CD4-positive, alpha-beta T cell treated with Interleukin-12 subunit alpha and Interleukin-12 subunit beta, for 1 hour (primary cell): Measurements from ENCODE around the gene PCSK5.

Experiments used
- DNase-seq: peaks from one replicate; pipeline ENCODE4 v3.0.0-alpha.2; 2020

The PCSK5 gene

DNA sequence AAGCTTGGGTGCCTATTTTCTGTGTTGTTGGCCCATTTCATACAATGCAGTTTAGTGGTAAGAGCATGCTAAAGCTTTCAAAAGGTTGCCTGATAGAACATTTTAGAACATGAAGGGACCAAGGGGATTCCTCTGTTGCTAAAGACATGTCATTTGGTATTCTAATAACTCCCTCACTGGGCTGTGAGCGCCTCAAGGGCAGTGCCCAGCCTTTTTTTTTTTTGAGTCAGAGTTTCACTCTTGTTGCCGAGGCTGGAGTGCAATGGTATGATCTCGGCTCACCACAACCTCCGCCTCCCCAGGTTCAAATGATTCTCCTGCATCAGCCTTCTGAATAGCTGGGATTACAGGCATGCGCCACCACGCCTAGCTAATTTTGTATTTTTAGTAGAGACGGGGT lies 77.1 kb downstream of the PCSK5 start:
- DNase-seq, result no peak

DNA sequence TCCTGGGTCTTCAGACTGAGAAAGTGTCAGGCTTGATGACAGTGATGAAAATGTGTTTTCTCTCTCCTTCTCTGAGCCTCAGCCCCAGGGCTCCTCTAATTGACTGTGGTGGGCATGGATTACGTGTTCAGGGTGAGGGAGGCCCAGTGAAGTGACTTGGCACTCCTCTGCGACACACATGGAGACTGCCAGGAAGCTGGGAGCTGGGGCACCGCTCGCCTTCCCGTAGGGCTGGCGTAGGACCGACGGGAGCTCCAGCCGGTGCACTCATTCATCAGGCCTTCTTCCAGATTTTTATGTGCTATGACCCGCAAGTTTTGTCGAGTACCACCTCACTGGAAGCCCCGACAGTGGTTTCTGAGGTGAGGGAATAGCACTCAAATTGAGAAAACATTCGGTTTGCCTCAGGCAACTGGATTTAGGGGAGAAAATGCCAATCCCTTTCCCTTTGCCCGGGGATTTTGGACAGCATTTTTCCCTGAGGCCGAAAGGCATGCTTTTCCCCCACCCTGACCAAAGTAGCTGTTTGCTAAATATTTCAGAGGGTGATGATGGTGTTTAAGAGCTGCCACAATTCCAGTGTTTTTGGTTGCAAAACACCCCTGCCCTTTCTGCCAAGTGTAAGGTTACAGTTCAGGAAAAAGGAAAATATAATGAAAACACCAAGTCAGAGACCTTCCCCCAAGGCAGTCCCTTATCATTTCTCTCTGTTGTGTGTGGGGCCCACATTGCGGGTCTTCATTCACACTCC lies 83.7 kb downstream of the PCSK5 start:
- no peak for DNase-seq

DNA sequence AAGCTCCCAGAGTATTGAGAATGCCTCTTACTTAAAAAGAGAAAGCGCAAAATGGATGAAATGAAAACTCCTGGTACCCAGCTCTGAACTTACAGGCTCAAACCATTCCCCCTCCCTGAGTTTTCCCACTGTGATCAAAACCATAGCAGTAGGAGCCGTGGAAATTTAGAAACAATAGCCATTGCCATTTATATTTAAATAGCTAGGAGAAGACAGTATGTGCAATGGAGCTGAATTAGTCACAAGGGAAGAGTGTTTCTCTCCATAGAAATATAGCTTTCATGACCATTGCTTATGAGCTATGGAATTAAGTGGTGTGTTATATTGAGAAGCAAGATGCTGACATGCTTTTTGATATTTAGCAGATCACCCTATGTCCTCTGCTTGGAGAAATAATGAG lies 84.6 kb downstream of the PCSK5 start:
- no peak for DNase-seq

DNA sequence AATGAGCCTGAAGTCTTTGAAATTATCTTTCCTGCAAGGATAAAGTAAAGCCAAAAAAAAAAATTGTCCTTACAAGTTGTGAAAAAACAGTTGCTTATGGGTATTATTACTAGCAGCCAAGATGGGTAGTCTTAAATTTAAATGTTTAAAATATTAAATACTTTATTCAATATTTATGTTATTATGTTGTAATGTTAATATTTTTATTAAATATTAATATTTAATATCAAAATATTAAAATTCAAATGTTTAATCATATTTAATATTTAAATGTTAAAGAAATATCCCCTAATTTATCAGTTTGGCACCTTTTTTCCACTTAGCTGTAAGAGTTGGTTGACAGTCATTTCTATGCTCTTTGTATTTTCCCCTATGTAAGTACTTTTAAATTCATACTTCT lies 86.1 kb downstream of the PCSK5 start:
- DNase-seq, result no peak

DNA sequence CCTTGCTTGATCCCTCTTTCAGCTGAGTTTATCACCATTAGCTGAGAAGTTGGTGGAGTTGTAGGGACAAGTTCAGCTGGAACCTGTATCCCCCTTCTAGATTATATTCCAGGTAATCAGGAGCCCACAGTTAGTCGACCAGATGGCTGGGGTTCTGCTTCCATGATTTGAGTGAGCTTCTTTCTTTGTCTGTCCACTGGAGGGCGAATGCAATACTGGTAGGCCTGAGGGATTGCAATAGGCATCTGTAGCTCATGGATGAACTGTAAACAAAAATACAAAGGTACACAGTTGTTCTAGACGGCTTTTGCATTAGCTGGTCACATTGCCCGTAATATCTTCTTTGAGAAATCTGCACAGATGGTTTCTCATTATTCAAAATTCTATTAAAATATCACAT lies 88.9 kb downstream of the PCSK5 start:
- no peak for DNase-seq

DNA sequence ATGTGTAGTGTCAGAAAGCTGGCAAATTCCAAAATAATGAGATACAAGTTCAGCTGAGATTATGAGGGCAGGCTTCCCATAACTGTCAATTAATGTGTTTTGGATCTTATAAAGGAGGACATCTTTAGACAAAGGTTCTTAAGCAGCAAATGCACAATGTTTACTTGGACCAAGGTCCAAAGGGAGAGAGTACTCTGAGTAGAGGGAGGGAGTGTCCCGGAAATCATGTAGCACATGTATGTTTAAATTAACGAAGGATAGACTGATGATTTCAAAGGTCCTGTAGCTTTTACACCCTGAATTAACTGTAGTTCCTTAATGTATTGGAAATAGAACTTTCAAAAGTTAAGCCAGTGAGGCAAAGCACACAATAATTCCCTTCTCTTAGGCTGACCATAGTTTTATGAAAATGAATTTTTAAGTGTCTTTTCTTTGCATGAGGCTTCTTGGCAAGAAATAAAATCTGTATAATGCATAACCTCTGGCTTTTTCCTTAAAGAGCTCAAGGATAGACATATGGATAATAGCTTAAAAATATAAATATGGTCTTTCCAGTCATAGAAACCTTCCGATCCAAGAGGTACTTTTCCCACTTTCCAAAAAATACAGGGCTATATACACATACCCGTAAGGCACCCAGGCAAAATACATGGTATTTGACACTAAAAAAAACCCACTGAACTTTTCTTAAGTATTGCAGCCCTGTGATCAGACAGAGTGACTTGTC lies 93.0 kb downstream of the PCSK5 start:
- no peak for DNase-seq

DNA sequence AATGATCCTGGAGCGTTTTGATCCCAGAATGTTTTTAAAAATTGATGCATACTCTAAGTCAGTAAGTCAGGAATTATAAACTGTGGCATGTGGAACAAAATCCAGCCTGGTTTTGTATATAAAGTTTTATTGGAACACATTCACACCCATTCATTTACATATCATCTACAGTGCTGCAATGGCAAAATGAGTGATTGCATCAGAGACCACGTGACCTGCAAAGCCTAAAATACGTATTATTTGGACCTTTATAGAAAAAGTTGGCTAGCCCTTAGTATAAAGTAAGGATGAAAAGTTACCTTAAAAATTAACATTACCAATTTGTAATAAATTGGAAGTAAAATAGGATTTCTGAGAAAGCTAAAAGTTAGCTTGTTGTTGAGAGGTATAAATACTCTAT lies 95.0 kb downstream of the PCSK5 start:
- no peak for DNase-seq

DNA sequence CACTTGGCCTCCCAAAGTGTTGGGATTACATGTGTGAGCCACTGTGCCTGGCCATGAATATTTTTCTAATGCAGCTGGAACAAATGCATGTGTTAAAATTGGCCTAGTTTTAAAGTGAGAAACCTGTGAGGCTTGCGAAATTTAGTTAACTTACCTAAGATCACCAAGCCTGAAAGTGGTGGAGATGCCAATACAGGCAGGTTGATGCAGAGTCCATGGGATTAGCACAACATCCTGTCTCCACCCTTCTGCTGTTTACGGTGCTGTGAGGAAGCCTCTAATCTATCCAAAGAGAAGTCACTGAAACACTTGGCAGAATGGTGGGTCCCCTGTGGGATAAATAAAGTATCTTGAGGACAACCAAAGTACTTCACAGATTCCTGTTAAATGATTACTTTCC lies 98.2 kb downstream of the PCSK5 start:
- DNase-seq, result no peak

DNA sequence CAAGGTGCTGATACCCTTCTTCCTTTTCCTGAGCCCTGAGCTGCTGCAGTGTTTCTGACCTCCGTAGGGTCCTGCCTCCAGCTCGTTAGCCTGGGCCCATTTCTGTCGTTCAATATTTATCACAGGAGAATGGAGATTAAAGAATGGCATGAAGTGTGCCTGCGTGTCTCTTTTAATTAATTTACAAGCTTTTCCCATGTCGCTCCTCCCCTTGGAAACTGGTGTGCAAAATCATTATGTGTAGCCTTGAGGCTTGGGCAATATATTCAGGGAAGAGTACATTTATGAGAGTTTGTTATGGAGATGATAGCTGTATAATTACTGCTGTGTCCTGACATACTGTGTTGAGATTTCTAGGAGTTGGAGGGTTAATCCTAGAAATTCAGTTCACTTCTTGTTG lies 99.7 kb downstream of the PCSK5 start:
- DNase-seq, result no peak

DNA sequence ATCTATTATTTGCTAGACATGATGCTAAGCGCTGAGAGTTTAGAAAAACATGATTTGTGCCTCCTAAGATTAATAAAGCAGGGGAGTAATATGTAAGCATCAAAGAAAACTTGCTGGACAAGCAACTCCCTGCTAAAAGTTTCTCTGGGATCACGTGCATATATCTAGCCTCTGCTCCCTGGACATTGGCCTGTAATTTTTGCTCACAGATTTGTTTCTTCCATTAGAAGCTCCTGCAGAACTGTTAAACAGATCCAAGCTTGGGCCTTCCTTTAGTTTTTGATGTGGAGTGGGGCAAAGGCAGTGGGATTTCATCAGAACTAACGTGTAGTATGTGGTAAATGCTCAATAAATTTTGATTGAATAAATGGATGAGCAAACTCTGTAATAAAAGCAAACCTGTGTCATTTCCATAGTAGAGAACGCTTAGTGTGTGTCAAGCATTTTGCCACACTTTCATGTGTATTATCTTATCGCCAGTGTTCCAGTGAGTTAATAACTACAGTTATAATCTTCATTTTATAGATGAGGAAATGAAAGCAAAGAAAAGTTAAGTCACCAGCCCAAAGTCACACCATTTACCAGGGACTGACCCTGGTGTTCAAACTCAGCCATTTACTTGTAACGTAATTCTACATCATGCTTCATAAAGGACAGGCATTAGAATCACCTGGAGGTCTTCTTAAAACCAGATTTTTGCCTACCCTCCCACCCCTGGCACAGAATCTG lies 100.3 kb downstream of the PCSK5 start:
- DNase-seq, result no peak

DNA sequence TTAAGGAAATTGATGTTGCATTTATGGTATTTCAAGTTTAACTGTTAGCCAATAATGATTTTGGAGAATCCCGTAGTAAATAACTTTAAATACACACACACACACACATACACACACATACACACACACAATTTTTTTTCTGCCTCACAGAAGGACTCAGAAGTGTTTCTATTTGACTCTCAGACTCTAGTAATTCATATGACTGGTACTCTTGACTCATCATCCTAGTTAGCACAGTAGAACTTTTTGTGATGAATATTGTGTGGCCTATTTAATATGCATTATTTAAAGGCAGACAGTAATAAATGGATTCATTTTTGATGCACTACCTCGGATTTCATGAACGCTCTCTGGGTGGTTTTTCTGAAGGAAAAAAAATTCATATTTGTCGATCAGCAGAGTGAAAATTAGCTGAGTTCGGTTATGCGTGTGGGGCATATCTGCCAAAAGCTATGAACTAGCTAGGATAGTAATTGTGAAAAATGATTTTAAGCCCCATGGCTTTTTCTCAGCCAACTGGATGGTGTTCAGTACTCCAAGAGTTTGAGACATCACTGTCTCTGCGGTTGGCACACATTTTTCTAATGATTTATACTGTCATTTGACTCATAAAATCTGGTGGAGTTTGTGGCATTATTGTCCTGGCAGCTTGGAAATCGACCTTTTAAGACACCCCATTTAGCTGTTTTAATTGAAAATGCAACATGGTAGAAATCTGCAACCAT lies 102.2 kb downstream of the PCSK5 start:
- no peak for DNase-seq

DNA sequence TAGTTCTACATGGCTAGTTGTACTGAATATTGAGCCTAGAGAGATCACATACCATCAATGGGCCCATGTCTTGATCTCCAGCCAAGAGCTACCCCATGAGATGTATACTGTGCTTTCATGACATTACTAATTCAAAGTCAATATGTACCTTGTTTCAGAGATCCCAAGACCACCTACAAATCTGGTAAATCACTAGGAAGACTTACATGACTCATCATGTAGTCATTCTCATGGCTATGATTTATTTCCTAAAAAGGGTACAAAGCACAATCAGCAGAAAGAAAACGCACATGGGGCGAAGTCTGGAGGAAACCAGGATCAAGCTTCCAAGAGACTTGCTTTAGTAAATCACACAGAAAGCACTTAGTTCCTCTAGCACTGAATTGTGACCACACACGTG lies 103.0 kb downstream of the PCSK5 start:
- no peak for DNase-seq

DNA sequence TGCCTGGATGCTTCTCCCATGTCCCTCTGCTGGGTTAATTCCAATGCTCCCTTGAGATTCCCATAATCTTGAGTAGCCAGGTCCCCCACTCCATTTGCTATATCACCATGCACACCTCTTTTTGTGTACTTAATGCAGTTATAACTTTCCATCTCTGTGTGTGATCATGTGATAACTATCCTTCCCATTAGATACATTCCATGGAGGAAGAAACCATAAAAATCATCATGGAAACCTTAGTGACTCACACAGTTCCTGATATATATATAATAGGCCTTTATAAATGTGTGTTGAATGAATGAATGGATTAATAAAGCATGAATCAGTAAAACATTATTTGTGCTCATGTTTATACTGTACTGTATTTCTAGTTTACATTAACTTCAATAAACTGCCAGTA lies 104.6 kb downstream of the PCSK5 start:
- DNase-seq, result no peak

DNA sequence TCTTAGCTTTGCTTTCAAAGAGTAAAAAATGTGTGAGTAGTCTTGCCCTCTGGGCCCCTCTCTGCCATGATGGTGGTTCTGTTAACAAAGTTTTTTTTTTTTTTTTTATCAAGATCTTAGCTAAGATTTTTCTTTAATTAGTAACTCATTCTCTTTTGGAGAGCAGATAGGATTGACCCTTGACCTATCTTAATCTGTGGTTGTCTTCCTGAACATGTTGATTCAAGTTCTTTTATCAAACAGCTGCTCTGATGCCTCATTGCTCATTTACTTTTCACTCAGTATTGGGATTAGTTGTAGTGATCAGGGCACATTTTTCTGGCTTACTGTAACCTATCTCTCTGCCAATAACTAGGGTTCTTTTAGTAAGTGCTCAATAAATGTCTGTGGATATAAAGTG lies 106.3 kb downstream of the PCSK5 start:
- no peak for DNase-seq

DNA sequence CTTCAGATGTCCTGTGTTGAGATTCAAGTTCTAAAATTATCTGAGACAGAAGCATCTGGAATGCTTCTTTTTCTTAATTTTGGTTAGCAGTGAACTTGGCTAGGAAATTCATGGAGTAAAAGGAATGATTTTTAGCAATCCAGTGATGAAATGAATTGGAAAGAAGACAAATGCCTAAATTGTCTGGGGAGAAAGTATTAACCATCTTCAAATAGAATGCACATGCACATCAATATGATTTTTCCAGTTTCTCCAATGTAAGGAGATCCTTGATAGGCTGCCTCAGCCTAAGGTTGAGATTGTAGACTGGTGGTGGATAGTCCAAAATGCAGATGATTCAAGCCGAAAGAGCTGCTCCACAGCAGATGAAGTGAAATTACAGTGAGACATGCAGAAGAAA lies 106.7 kb downstream of the PCSK5 start:
- DNase-seq, result no peak

DNA sequence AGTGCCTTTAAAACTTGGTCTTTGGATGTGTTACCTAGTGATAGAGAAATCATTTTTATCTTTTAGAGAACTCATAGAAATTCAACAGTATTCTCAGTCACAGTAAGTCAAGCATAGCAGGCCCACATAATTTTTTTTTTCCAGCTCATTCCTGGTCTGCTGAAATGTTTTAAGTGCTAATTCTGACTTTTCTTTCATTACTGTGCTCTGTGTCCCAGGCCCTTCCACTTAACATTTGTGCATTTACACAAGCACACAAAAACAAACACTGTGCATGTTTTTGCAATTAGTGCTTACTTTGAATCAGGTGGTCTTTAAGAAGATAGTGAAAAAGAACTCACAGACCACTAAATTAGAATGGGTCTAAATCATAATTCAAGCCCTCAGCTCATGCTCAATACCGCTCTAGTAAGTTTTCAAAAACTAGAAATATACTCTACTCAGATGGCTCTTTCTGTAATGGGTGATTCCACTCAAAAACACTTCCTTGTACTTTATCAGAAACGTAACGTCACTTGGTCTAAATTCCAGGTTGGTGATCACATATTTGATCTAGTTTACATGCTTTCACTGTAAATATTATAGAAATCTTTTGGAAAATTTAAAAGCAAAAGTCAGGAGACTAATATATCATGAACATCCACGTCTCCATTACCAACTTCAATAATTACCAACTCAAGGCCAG lies 107.8 kb downstream of the PCSK5 start:
- no peak for DNase-seq

DNA sequence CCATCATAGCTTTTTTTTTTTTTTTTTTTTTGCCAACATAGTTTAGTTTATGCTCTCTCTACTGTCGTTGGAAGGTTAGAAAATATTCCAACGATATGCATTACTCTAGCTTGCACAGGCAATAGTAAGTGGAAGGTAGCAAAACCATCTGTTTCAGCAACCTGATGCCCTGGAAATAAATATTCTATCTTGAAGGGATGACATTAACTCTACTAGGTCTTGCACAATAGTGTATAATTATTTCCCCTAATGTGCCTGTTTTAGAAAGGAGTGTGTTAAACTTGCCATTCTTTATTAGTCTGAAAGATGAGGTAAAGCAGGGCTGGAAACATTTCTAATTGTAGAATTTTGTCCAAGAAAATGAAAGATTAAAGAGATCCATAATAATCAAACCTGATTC lies 111.0 kb downstream of the PCSK5 start:
- DNase-seq, result no peak

DNA sequence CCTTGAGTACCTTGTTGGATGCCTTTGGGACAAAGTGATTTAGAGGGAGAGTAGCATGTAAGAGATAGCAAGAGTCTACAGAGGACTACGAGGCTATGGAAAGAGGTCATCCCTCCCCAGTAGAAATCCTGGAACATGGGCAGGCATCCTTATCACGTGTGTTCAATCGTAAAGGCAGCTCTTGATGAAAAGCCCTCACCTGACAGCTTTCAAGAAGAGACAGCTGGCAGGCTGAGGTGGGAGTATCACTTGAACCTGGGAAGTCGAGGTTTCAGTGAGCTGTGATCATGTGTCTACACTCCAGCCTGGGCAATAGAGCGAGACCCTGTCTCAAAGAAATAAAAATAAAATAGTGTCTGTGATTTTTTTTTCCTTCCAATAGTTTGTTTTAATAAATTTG lies 112.6 kb downstream of the PCSK5 start:
- no peak for DNase-seq

DNA sequence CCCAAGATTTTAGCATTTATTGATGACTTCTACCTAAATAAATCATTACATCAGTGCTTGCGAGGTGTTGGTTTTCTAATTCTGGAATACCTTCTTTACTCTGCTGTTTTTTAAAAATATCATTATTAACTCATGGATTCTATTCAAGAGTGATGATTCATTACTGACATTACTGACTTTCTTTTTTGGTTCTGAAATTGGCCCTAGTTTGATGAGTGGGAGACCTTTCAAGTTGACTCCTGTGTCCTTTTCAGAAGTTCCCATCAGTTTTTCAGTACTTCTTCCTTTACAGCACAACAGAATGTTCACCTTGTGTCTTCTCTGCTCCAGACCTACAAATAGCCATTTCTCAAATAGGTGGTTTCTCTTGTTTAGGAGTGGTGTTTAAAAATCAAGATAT lies 114.1 kb downstream of the PCSK5 start:
- no peak for DNase-seq

DNA sequence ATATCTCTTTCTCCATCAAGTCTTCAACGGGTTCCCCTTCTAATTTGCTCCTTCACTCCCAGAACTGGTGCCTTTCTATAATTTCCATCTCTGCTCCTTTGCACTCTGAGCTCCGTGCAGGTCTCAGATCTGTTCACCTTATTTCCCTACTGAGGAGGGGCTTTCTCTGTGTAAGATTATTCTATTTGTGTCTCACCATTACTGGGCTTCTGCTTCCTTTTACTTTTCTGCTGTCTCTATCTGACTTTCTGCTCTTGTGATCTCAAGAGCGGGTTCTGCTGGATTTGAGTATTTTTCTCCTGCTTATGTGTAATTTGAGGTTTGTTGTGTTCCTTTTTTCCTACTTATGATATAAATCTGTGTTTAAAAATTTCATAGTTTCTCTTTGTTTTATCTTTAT lies 117.5 kb downstream of the PCSK5 start:
- no peak for DNase-seq

DNA sequence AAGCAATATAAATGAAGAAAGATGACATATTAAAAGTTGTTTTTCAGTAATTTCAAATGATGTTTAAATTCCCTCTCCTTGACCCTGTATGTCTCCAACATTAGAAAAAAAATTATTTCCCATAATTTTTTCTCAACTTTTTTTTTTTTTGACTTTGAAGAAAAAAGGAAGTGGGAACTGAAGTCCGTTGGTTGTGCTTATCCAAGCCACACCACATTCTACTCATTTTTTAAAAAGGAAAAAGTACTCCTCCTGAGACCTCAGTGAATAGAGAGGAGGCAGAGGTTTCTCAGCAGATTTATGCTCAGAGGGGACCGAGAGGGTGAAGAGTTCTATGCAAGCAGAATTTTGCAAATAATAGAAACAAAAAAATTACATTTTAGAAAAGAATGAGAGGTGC lies 123.3 kb downstream of the PCSK5 start:
- no peak for DNase-seq

DNA sequence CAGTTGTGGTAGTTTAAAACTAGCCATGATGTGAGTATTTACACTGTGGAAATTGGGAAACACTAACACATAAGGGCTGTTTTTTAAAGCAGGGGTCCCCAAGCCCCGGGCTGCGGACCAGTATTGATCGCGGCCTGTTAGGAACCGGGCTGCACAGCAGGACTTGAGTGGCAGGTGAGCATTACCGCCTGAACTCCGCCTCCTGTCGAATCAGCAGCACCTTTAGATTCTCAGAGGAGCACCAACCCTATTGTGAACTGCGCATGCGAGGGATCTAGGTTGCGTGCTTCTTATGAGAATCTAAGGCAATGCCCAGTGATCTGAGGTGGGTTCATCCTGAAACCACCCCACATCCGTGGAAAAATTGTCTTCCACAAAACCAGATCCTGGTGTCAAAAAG lies 127.8 kb downstream of the PCSK5 start:
- DNase-seq, result no peak

DNA sequence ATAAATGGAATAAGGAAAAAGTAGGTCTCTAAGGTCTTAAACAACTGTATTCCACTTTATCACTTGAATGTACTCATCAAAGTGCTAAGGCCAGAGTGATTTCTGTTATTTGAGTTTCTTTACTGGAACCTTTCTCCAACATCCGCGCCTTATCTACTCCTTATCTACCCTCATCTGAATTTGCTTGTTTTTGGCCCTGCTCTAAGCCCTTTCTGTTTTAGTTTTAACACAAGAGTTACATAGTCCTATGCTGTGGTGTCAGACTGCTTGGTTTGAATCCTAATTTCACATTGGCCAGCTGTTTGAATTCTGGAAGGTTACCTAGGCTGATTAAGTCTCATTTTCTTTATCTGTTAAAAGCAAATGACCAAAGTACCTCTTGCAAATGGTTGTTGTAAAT lies 128.3 kb downstream of the PCSK5 start:
- DNase-seq, result no peak
